IMR-90 (cell line): Measurements from ENCODE around the gene ANG. TPM values are rescaled to one million over a fixed set of nuclear protein-coding genes. Genes with fewer than 3 reads are reported as not detected.

Experiments used
- ATAC-seq: fragments of 200-7000 bp; cut with Tn5 transposase; 2 replicates; pipeline ENCODE4 v1.9.1; 2020; ENCODE audit warnings: low read depth, mild to moderate bottlenecking, moderate library complexity
- BruUV-seq: library from RNA; stranded (reverse); fragments of 400-500 nt; replicated peaks from 2 replicates; lab custom pipeline; 2021; lab: Mats Ljungman, UMichigan
- CTCF ChIA-PET: fragments of 300-600 bp; formaldehyde crosslinking; extraction: SDS; loops from one replicate; lab custom pipeline; 2021; ENCODE audit warnings: antibody characterized with exemption; lab: Yijun Ruan, JAX
- POLR2A ChIA-PET: fragments of 300-600 bp; sonication (Branson Sonifier 250); formaldehyde crosslinking; loops from one replicate; lab custom pipeline; 2022; ENCODE audit warnings: antibody characterized with exemption; ENCODE audit not compliant: unreplicated experiment; lab: Charles Lee
- DNase-seq: peaks from one replicate; pipeline ENCODE4 v3.0.0; 2013
- H2AFZ ChIP-seq: replicated peaks from 2 replicates; pipeline ENCODE3; 2013; ENCODE audit warnings: low read length, mild to moderate bottlenecking; ENCODE audit not compliant: poor library complexity
- H2AK5ac ChIP-seq: 2 replicates; pipeline ENCODE4 v1.6.1; 2013; ENCODE audit warnings: low read depth, low read length, inconsistent platforms
- H2AK9ac ChIP-seq: replicated peaks from 2 replicates; pipeline ENCODE3; 2013; ENCODE audit warnings: mild to moderate bottlenecking, low read depth, low read length, moderate library complexity; ENCODE audit not compliant: poor library complexity
- H2BK120ac ChIP-seq: 2 replicates; pipeline ENCODE4 v1.6.1; 2013; ENCODE audit warnings: low read depth, low read length, inconsistent platforms
- H2BK15ac ChIP-seq: 3 replicates; pipeline ENCODE4 v1.6.1; 2013; ENCODE audit warnings: low read depth, low read length, inconsistent platforms
- H2BK20ac ChIP-seq: 2 replicates; pipeline ENCODE4 v1.6.1; 2013; ENCODE audit warnings: low read depth, mild to moderate bottlenecking, inconsistent platforms, low read length, moderate library complexity
- H2BK5ac ChIP-seq: 2 replicates; pipeline ENCODE4 v1.6.1; 2013; ENCODE audit warnings: mild to moderate bottlenecking, low read depth, low read length, inconsistent platforms; ENCODE audit not compliant: poor library complexity, severe bottlenecking
- H3K14ac ChIP-seq: replicated peaks from 2 replicates; pipeline ENCODE4 v1.6.1; 2013; ENCODE audit warnings: low read depth, low read length, inconsistent platforms
- H3K18ac ChIP-seq: 2 replicates; pipeline ENCODE4 v1.6.1; 2013; ENCODE audit warnings: low read depth, low read length, control low read depth
- H3K23ac ChIP-seq: 2 replicates; pipeline ENCODE4 v1.6.1; 2013; ENCODE audit warnings: low read depth, low read length, inconsistent platforms
- H3K27ac ChIP-seq: 2 replicates; pipeline ENCODE4 v1.5.1; 2013; ENCODE audit warnings: mild to moderate bottlenecking, control low read depth, low read length; ENCODE audit not compliant: insufficient read depth
- H3K27me3 ChIP-seq: 2 replicates; pipeline ENCODE4 v1.6.1; 2013; ENCODE audit warnings: low read length; ENCODE audit not compliant: control insufficient read depth, insufficient read depth
- H3K36me3 ChIP-seq: 2 replicates; pipeline ENCODE4 v1.6.1; 2013; ENCODE audit warnings: low read length, mixed read lengths; ENCODE audit not compliant: control insufficient read depth, insufficient read depth
- H3K4ac ChIP-seq: 2 replicates; pipeline ENCODE4 v1.6.1; 2013; ENCODE audit warnings: low read depth, low read length, inconsistent platforms
- H3K4me1 ChIP-seq: 2 replicates; pipeline ENCODE4 v1.6.1; 2013; ENCODE audit warnings: low read length, mixed read lengths; ENCODE audit not compliant: control insufficient read depth, insufficient read depth
- H3K4me2 ChIP-seq: 2 replicates; pipeline ENCODE4 v1.6.1; 2013; ENCODE audit warnings: low read depth, mild to moderate bottlenecking, control low read depth, low read length, moderate library complexity
- H3K4me3 ChIP-seq: 2 replicates; pipeline ENCODE4 v1.5.1; 2013; ENCODE audit warnings: low read depth, mild to moderate bottlenecking, control low read depth, low read length, moderate library complexity; ENCODE audit not compliant: insufficient read depth
- H3K56ac ChIP-seq: 2 replicates; pipeline ENCODE4 v1.6.1; 2013; ENCODE audit warnings: low read length, inconsistent platforms; ENCODE audit not compliant: insufficient read depth; ENCODE audit errors: extremely low read depth
- H3K79me1 ChIP-seq, 2 experiments: 2 replicates each; pipeline ENCODE4 v1.6.1; 2013; ENCODE audit warnings: low read length in 2 of 2, inconsistent platforms in 1 of 2, low read depth in 1 of 2
- H3K9ac ChIP-seq: 2 replicates; pipeline ENCODE4 v1.6.1; 2013; ENCODE audit warnings: low read depth, low read length, control low read depth
- H3K9me1 ChIP-seq: 2 replicates; pipeline ENCODE4 v1.6.1; 2013; ENCODE audit warnings: low read length, inconsistent platforms; ENCODE audit not compliant: insufficient read depth
- H3K9me3 ChIP-seq: 2 replicates; pipeline ENCODE4 v1.6.1; 2013; ENCODE audit warnings: low read length; ENCODE audit not compliant: control insufficient read depth, insufficient read depth
- H4K20me1 ChIP-seq: 2 replicates; pipeline ENCODE4 v1.6.1; 2013; ENCODE audit warnings: low read length, inconsistent platforms; ENCODE audit not compliant: insufficient read depth
- H4K5ac ChIP-seq: 2 replicates; pipeline ENCODE4 v1.6.1; 2013; ENCODE audit warnings: mild to moderate bottlenecking, low read depth, low read length, control low read depth
- H4K8ac ChIP-seq, 2 experiments: 2 replicates each; pipeline ENCODE4 v1.6.1; 2013; ENCODE audit warnings: low read depth in 2 of 2, low read length in 2 of 2, control low read depth in 1 of 2, inconsistent platforms in 1 of 2
- H4K91ac ChIP-seq: 2 replicates; pipeline ENCODE4 v1.6.1; 2013; ENCODE audit warnings: low read depth, low read length, inconsistent platforms; ENCODE audit not compliant: insufficient read depth
- BHLHE40 ChIP-seq: fragments of 150-350 bp; IDR thresholded peaks from 2 replicates; pipeline ENCODE4 v1.6.1; 2016; ENCODE audit warnings: mild to moderate bottlenecking, low read depth, low read length
- CEBPB ChIP-seq: IDR thresholded peaks from 2 replicates; pipeline ENCODE4 v1.6.1; 2012; ENCODE audit warnings: low read depth, low read length, improper control_type of control experiment
- CHD1 ChIP-seq: IDR thresholded peaks from 2 replicates; pipeline ENCODE4 v1.6.1; 2012; ENCODE audit warnings: low read depth, low read length, improper control_type of control experiment
- CTCF ChIP-seq: conservative IDR thresholded peaks from 2 replicates; pipeline ENCODE4 v1.5.1; 2012; ENCODE audit warnings: mild to moderate bottlenecking, low read depth, low read length, improper control_type of control experiment
- ELK1 ChIP-seq: fragments of 150-350 bp; IDR thresholded peaks from 2 replicates; pipeline ENCODE4 v1.6.1; 2016; ENCODE audit warnings: low read depth, mild to moderate bottlenecking, low read length, moderate library complexity, borderline replicate concordance
- FOS ChIP-seq: fragments of 150-350 bp; IDR thresholded peaks from 2 replicates; pipeline ENCODE4 v1.6.1; 2016; ENCODE audit warnings: low read depth, low read length
- MAFK ChIP-seq: IDR thresholded peaks from 2 replicates; pipeline ENCODE4 v1.6.1; 2012; ENCODE audit warnings: low read depth, low read length, improper control_type of control experiment
- MAZ ChIP-seq: IDR thresholded peaks from 2 replicates; pipeline ENCODE4 v1.6.1; 2012; ENCODE audit warnings: low read depth, mild to moderate bottlenecking, low read length, improper control_type of control experiment, moderate library complexity, borderline replicate concordance
- MXI1 ChIP-seq: IDR thresholded peaks from 2 replicates; pipeline ENCODE4 v1.6.1; 2012; ENCODE audit warnings: low read depth, mild to moderate bottlenecking, low read length, moderate library complexity, borderline replicate concordance
- NFE2L2 ChIP-seq: fragments of 150-350 bp; IDR thresholded peaks from 2 replicates; pipeline ENCODE4 v1.6.1; 2016; ENCODE audit warnings: low read depth, mild to moderate bottlenecking, low read length
- POLR2A ChIP-seq: IDR thresholded peaks from 2 replicates; pipeline ENCODE4 v1.6.1; 2012; ENCODE audit warnings: mild to moderate bottlenecking, low read depth, low read length
- RAD21 ChIP-seq: IDR thresholded peaks from 2 replicates; pipeline ENCODE4 v1.6.1; 2012; ENCODE audit warnings: low read length, improper control_type of control experiment
- RCOR1 ChIP-seq: IDR thresholded peaks from 2 replicates; pipeline ENCODE4 v1.6.1; 2012; ENCODE audit warnings: mild to moderate bottlenecking, low read length, improper control_type of control experiment; ENCODE audit not compliant: insufficient replicate concordance
- RFX5 ChIP-seq: IDR thresholded peaks from 2 replicates; pipeline ENCODE4 v1.8.0; 2012; ENCODE audit warnings: low read depth, mild to moderate bottlenecking, low read length, moderate library complexity
- SMC3 ChIP-seq: fragments of 150-350 bp; IDR thresholded peaks from 2 replicates; pipeline ENCODE4 v1.6.1; 2016; ENCODE audit warnings: low read depth, mild to moderate bottlenecking, antibody characterized with exemption, low read length, moderate library complexity
- USF2 ChIP-seq: fragments of 150-350 bp; IDR thresholded peaks from 2 replicates; pipeline ENCODE4 v1.6.1; 2017; ENCODE audit warnings: mild to moderate bottlenecking, antibody characterized with exemption, low read length, low read depth
- WGBS, 2 experiments: methylation state at CpG; one replicate each; pipeline versions ENCODE4 v1.1.5 to v1.1.7; 2013; ENCODE audit warnings: missing lambda C conversion rate in 2 of 2; ENCODE audit not compliant: insufficient read length in 1 of 2; ENCODE audit errors: extremely low coverage in 2 of 2; 5-methylcytosine and 5-hydroxymethylcytosine counted together
- dilution Hi-C: fragments of 300-500 bp; cut with HindIII; formaldehyde crosslinking; loops from one replicate; pipeline ENCODE4 v1.14.3; 2018; ENCODE audit warnings: low sequenced_read_pairs; ENCODE audit not compliant: unreplicated experiment
- in situ Hi-C: fragments of 300-500 bp; cut with MboI; formaldehyde crosslinking; loops from 3 replicates; pipeline ENCODE4 v1.14.3; 2019; ENCODE audit warnings: low sequenced_read_pairs, inconsistent platforms, mixed read lengths
- intact Hi-C: fragments of 100-400 bp; cut with micrococcal nuclease; formaldehyde crosslinking; loops from 2 replicates; pipeline ENCODE4 v1.10.0; 2022
- polyA plus RNA-seq, 3 experiments: library from polyadenylated mRNA; depleted of rRNA; stranded (reverse); fragments of >200 nt; gene quantifications; 2 replicates each; pipeline ENCODE4 v1.2.3, GENCODE V29; 2012; ENCODE audit warnings: low replicate concordance in 1 of 3
- total RNA-seq: library from RNA; depleted of rRNA; stranded (reverse); fragments of >200 nt; gene quantifications from 2 replicates; pipeline ENCODE4 v1.2.3, GENCODE V29; 2012

Gene ANG
- total and polyA plus RNA-seq, 2 of the 4 experiments (the other 2 are of a cell fraction), result 3.6 to 4.7 TPM

GRCh38 chr14:20658246-20658645 lies 30.3 kb upstream of the ANG start:
- no peak overlapping the region for H2BK5ac ChIP-seq
- H2AFZ ChIP-seq, result no peak overlapping the region
- dilution Hi-C loops (loop anchor here (25.0 kb wide), 1 partner anchor 121 kb away; no protein-coding TSS in a partner anchor), in situ Hi-C loops (no loop called here), intact Hi-C loops (no loop called here)
- TF ChIP-seq MAZ, result no peak
- no peak for TF ChIP-seq BHLHE40
- no peak for TF ChIP-seq RAD21
- TF ChIP-seq CEBPB, result no peak
- no peak for TF ChIP-seq RCOR1
- TF ChIP-seq ELK1, result no peak
- no peak for TF ChIP-seq CTCF
- no peak for TF ChIP-seq MXI1
- TF ChIP-seq SMC3, result no peak
- no peak for TF ChIP-seq MAFK
- TF ChIP-seq POLR2A, result no peak
- no peak for TF ChIP-seq RFX5
- no peak for TF ChIP-seq FOS
- no peak for TF ChIP-seq NFE2L2
- TF ChIP-seq CHD1, result no peak
- no peak for TF ChIP-seq USF2
- H3K9ac ChIP-seq, result no peak overlapping the region
- H4K20me1 ChIP-seq, result no peaks in the 10 kb centered on the region
- peaks cover 25% of the 10 kb centered on the region for H3K27me3 ChIP-seq
- H3K4me3 ChIP-seq, result no peak overlapping the region
- H4K5ac ChIP-seq, result no peak overlapping the region
- BruUV-seq, result no TSS peak
- H3K27ac ChIP-seq, result no peak overlapping the region
- CTCF ChIA-PET, result no interaction called here
- no peak overlapping the region for H4K91ac ChIP-seq
- H3K56ac ChIP-seq, result no peak overlapping the region
- no peak for ATAC-seq
- DNase-seq, result no peak
- no peak overlapping the region for H3K18ac ChIP-seq
- WGBS, 2 experiments, result no CpG with 5 or more reads among the region's 3 CpGs
- no peak overlapping the region for H3K4me2 ChIP-seq
- no peaks in the 10 kb centered on the region for H3K36me3 ChIP-seq
- H2AK9ac ChIP-seq, result no peak overlapping the region
- POLR2A ChIA-PET, result no interaction called here
- no peak overlapping the region for H2BK120ac ChIP-seq
- H2BK20ac ChIP-seq, result no peak overlapping the region
- no peak overlapping the region for H4K8ac ChIP-seq
- H3K14ac ChIP-seq, result no peak overlapping the region
- no peaks in the 10 kb centered on the region for H3K79me1 ChIP-seq
- H3K4me1 ChIP-seq, result no peaks in the 10 kb centered on the region
- H2BK15ac ChIP-seq, result no peak overlapping the region
- no peak overlapping the region for H3K23ac ChIP-seq
- H3K4ac ChIP-seq, result no peak overlapping the region
- no peaks in the 10 kb centered on the region; the same call in 1 of the 2 replicates for H3K9me3 ChIP-seq
- H3K9me1 ChIP-seq, result no peaks in the 10 kb centered on the region
- H2AK5ac ChIP-seq, result no peak overlapping the region
